HG03439 (cell line): ENCODE measurements around the gene PARP3.
"Not testable (repeated sequence)": the region's sequence is repeated elsewhere in the genome, so short reads cannot be mapped to it uniquely, and the experiment has no call there.

Experiments
- ATAC-seq: cut with Tn5 transposase; IDR thresholded peaks from one replicate; pipeline ENCODE4 v1.9.1; 2021; ENCODE audit warnings: mild to moderate bottlenecking, moderate library complexity; ENCODE audit not compliant: unreplicated experiment

Gene PARP3

GRCh38 chr3:51941798-51942602 lies at the start of gene PARP3, which contains the start of gene RRP9:
PARP3 (plus strand) TSS chr3:51942363; CDS start chr3:51943356, 993 bp downstream.
RRP9 (minus strand) TSS chr3:51941904; CDS start chr3:51941867, 37 bp downstream.
- ATAC-seq = peak; percentile 93

GRCh38 chr3:51894391-51894790 lies 47.8 kb upstream of the PARP3 start:
- ATAC-seq = no peak

- no peak for ATAC-seq
Measured at GRCh38 chr3:51894939-51895338, 47.2 kb upstream of the PARP3 start.

GRCh38 chr3:51896607-51897305 lies 45.4 kb upstream of the PARP3 start:
- no peak for ATAC-seq

- no peak for ATAC-seq
Measured at GRCh38 chr3:51897391-51897790, 44.8 kb upstream of the PARP3 start.

GRCh38 chr3:51900043-51900442 lies 42.1 kb upstream of the PARP3 start:
- ATAC-seq = not testable (repeated sequence)

GRCh38 chr3:51902361-51902760 lies 39.8 kb upstream of the PARP3 start:
- not testable (repeated sequence) for ATAC-seq

- ATAC-seq = no peak
Measured at GRCh38 chr3:51904034-51904823, 37.9 kb upstream of the PARP3 start.

GRCh38 chr3:51908026-51908425 lies 34.1 kb upstream of the PARP3 start:
- ATAC-seq = no peak

GRCh38 chr3:51916418-51916817 lies 25.7 kb upstream of the PARP3 start:
- ATAC-seq = no peak

- ATAC-seq = no peak
Measured at GRCh38 chr3:51921081-51921578, 21.0 kb upstream of the PARP3 start.

- ATAC-seq = no peak
Measured at GRCh38 chr3:51927061-51927977, 14.8 kb upstream of the PARP3 start.

- ATAC-seq = no peak
Measured at GRCh38 chr3:51928438-51928837, 13.7 kb upstream of the PARP3 start.

GRCh38 chr3:51928981-51929380 lies 13.2 kb upstream of the PARP3 start:
- ATAC-seq = not testable (repeated sequence)

- no peak for ATAC-seq
Measured at GRCh38 chr3:51929420-51930003, 12.7 kb upstream of the PARP3 start.

- ATAC-seq = no peak
Measured at GRCh38 chr3:51930439-51930838, 11.7 kb upstream of the PARP3 start.

- no peak for ATAC-seq
Measured at GRCh38 chr3:51931756-51932155, 10.4 kb upstream of the PARP3 start.

GRCh38 chr3:51932471-51933370 lies 9.4 kb upstream of the PARP3 start:
- no peak for ATAC-seq
